Measurements from ENCODE around the gene RPUSD4.

RPUSD4 gene

DNA sequence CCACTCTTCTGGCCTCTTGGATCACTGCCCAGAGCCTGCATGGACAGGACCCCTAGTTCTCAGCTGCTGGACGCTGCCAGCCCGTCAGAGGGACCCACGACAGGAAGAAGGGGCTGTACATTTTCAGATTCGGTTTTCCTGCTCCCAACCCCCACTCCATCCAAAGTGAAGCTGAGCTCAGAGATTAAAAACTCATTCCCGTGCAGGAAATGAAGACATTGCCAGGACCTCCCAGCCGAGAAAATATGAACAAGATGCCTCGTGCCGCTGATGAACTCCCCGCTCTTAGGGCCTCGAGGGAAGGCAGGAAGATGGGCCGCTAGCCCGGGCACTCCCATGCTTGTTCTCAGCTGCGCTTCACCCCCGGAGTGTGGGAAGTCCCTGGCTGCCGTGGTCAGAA lies 36.1 kb downstream of the RPUSD4 start:
- Mint-ChIP-seq H3K27ac (no peak overlapping the region), H3K4me1 (no peaks in the 10 kb centered on the region), H3K36me3 (no peaks in the 10 kb centered on the region), H3K9me3 (no peaks in the 10 kb centered on the region), H3K4me3 (no peak overlapping the region)
- DNase-seq (ENCODE audit: low spot score in 2 of 2) (no peak), ATAC-seq (no peak)

DNA sequence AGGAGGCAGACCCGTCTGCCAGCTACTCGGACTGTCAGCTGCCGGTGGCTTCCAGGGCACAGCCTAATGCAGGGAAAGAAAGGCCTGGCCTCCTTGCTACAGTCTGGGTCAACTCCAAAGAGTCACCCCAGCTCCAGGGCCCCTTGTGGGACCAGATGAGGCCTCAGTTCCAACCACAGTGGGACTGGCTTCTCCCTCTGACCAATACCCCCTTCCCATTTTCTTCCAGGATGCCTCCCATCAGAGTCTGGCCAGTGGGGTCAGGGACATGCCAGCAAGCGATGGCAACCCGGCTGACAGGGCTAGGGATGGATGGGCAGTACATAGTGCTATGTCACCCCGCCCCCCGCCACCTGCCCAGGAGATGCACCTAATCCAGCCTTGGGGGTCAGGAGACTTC lies 36.6 kb downstream of the RPUSD4 start:
- Mint-ChIP-seq H3K27ac (no peak overlapping the region), H3K9me3 (no peaks in the 10 kb centered on the region), H3K4me1 (no peaks in the 10 kb centered on the region), H3K4me3 (no peak overlapping the region), H3K36me3 (no peaks in the 10 kb centered on the region)
- DNase-seq (ENCODE audit: low spot score in 2 of 2) = no peak
- ATAC-seq = no peak

DNA sequence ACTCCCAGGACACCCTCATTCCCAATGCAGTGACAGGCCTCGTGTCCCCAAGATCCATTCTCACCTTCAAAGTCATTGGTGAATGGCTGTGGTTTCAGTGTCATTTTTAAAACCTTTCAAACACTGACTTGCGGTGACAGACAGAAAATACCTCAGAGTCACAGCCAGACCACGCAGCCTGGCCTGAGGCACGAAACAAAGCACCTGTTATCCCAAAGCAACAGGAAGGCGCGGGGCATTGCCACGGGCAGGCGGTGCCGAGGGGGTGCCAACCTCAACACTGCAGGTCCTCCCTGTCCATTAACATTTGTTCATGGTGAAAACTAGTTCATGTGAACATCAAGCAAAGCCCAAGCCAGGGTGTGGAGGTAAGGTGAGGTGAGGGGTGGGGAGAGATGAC lies 38.2 kb downstream of the RPUSD4 start:
- ATAC-seq (no peak), DNase-seq (ENCODE audit: low spot score in 2 of 2) (no peak)
- Mint-ChIP-seq H3K4me1 (no peaks in the 10 kb centered on the region), H3K36me3 (no peaks in the 10 kb centered on the region), H3K27ac (no peak overlapping the region), H3K4me3 (no peak overlapping the region), H3K9me3 (no peaks in the 10 kb centered on the region)

DNA sequence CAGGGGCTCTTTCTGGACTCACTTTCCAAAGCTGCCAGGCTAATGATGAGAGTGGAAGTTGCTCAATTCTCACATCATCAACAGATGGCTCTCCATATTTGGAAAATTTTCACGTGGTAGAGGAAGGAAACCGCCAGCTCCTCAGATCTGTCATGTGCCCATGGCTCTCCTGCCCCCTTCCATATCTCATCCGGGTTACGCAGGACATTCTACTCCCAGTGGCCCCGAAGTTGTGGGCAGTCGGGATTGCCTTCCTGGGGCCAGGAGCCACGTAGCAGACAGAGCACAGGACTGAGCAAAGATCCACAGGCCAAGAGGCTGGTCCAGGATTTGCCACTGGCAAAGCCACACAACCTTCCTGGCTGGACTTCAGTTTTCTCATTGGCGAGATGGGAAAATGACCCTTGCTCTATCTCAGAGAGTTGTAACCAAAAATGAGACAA lies 38.8 kb downstream of the RPUSD4 start:
- no peak overlapping the region for H3K4me3 Mint-ChIP-seq
- ATAC-seq = no peak

DNA sequence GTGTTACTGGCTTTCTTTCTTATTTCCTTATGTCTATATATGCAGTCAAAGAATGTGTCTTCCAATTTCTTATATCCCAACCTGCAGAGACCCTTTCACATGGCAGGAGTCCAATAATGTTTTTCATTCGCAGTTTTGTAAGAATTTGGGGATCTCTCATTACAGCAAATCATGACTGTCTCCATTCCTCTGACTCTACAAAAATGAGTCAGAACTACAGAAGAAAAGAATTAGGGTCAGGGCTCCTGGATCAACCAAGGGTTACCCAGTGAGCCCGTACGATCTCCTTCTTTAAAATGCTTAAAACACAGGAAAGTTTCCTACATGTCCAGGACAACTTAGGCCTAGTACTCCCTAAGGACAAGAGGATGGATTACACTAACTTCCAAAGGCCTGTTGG lies 42.2 kb downstream of the RPUSD4 start:
- Mint-ChIP-seq H3K27ac (no peak overlapping the region), H3K36me3 (no peaks in the 10 kb centered on the region), H3K4me1 (no peaks in the 10 kb centered on the region), H3K4me3 (no peak overlapping the region), H3K9me3 (no peaks in the 10 kb centered on the region)
- no peak for ATAC-seq
- DNase-seq (ENCODE audit: low spot score in 2 of 2) = no peak

More for the DNA sequence above, 38.8 kb downstream of the RPUSD4 start:
- no peaks in the 10 kb centered on the region for H3K4me1 Mint-ChIP-seq
- no peak for DNase-seq (ENCODE audit: low spot score in 2 of 2)
- H3K9me3 Mint-ChIP-seq = no peaks in the 10 kb centered on the region
- no peaks in the 10 kb centered on the region for H3K36me3 Mint-ChIP-seq
- H3K27ac Mint-ChIP-seq = no peak overlapping the region

DNA sequence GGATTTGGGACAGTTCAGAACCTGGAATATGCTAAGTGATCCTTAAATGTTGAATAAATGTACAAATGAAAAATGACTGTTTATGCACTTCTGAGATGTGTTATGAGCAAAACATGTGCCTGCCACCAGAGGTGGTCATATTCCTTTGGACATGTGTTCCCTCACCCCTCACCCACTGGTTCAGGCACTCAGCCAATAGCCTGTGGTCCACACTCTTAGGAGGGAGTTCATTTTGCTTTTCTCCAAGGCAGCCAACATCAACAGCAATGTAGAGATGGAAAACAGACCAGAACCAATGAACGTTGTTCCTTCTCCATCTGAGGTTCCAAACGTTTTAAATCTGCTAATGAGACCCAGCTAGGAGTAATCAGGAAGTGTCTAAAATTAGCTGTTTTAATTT lies 44.0 kb downstream of the RPUSD4 start:
- ATAC-seq (no peak), DNase-seq (ENCODE audit: low spot score in 2 of 2) (no peak)
- H3K4me1 Mint-ChIP-seq = no peaks in the 10 kb centered on the region
- no peaks in the 10 kb centered on the region for H3K36me3 Mint-ChIP-seq
- no peak overlapping the region for H3K27ac Mint-ChIP-seq
- H3K4me3 Mint-ChIP-seq = no peak overlapping the region
- no peaks in the 10 kb centered on the region for H3K9me3 Mint-ChIP-seq

DNA sequence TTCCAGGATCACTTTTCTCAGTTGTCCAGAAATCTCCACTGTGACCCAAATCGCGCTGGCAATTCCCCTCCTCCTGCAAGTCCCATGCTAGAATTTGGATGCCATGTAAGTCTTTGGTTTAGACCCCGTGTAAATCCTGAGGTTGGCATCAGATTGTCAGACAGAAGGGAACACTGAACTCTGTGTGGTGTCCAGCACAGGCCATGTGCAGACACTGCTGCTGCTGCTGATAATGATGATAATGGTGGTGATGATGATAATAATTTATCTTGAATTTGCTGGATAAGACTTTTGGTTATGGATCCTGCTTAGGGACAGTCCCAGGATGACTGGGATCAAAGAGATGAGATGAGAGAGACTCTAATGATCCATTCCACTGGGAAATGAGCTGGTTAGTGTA lies 45.0 kb downstream of the RPUSD4 start:
- Mint-ChIP-seq H3K36me3 (no peaks in the 10 kb centered on the region), H3K4me3 (no peak overlapping the region), H3K9me3 (no peaks in the 10 kb centered on the region), H3K27ac (no peak overlapping the region), H3K4me1 (no peaks in the 10 kb centered on the region)
- no peak for DNase-seq (ENCODE audit: low spot score in 2 of 2)
- no peak for ATAC-seq

DNA sequence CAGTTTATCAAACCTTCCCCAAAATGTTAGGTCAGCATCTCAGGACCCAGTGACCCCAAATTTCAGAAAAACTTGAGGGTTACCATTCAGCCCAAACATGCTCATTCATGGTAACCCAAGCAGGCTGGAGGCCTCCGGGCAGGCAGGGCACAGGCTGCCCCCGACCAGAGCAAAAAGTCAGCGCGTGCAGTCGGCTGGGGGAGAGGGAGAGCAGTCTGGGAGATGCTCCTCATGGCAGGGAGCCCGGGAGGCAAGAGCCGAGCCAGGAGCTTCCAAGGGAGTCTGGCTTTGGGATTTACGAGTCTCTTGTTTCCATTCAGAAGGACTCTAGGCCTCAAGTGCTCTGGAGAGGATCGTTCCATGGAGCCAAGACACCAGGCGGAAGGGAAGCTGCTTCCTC lies 45.7 kb downstream of the RPUSD4 start:
- H3K9me3 Mint-ChIP-seq = no peaks in the 10 kb centered on the region
- no peak overlapping the region for H3K27ac Mint-ChIP-seq
- H3K4me3 Mint-ChIP-seq = no peak overlapping the region

DNA sequence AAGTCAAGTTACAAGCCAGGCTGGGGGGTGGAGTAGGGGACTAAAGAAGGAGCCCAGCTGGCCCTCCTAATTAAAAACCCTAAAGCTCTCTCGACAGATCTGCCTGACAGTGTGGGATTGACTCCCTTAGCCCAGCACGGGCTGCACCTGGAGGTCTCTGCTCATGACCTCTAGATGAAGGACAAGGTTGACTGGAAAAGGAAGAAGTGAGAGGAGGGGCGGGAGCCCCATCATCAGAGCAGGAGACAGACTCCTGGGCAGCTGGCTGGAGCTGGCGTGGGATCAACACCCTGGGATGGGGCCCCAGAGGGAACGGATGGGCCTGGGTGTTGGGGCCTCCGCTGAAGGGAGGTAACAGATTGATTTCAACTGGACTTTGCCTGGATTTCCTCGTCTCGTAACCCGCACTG lies 46.1 kb downstream of the RPUSD4 start:
- DNase-seq (ENCODE audit: low spot score in 2 of 2) = no peak
- Mint-ChIP-seq H3K27ac (no peak overlapping the region), H3K4me1 (no peaks in the 10 kb centered on the region), H3K9me3 (no peaks in the 10 kb centered on the region), H3K4me3 (no peak overlapping the region), H3K36me3 (no peaks in the 10 kb centered on the region)
- ATAC-seq = no peak

More for the DNA sequence above, 45.7 kb downstream of the RPUSD4 start:
- DNase-seq (ENCODE audit: low spot score in 2 of 2) = no peak
- Mint-ChIP-seq H3K4me1 (no peaks in the 10 kb centered on the region), H3K36me3 (no peaks in the 10 kb centered on the region)
- no peak for ATAC-seq

DNA sequence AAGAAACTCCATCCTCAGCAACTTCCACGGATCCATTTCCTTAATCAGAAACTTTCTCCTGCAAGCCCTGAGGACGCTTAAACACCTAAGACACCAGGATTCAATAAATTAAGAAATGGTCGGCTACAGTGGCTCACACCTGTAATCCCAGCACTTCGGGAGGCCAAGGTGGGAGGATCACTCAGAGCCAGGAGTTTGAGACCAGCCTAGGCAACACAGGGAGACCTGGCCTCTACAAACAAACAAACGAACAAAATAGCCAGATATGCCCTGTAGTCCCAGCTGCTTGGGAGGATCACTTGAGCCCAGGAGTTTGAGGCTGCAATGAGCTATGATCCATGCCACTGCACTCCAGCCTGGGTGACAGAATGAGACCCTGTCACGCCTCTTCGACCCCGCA lies 46.7 kb downstream of the RPUSD4 start:
- Mint-ChIP-seq H3K4me3 (no peak overlapping the region), H3K9me3 (no peaks in the 10 kb centered on the region), H3K36me3 (no peaks in the 10 kb centered on the region), H3K27ac (no peak overlapping the region), H3K4me1 (no peaks in the 10 kb centered on the region)
- DNase-seq (ENCODE audit: low spot score in 2 of 2) (no peak), ATAC-seq (no peak)

DNA sequence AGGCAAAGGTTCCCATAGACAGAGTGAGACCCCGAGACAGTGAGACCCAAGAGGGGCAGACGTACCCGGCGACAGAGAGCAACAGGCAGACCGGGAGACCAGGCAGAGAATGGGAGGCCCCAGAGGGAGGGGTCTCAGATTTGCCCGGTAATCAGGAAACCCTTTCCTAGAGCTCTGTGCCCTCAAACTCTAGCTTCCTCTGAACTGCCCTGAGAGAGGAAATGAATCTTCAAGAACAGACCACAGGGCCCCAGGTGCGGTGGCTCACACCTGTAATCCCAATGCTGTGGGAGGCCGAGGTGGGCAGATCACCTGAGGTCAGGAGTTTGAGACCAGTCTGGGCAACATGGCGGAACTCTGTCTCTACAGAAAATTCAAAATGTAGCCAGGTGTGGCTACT lies 47.7 kb downstream of the RPUSD4 start:
- no peak overlapping the region for H3K4me3 Mint-ChIP-seq
- H3K9me3 Mint-ChIP-seq = no peaks in the 10 kb centered on the region
- H3K27ac Mint-ChIP-seq = no peak overlapping the region
- ATAC-seq = no peak
- H3K36me3 Mint-ChIP-seq = no peaks in the 10 kb centered on the region
- no peak for DNase-seq (ENCODE audit: low spot score in 2 of 2)
- no peaks in the 10 kb centered on the region for H3K4me1 Mint-ChIP-seq

DNA sequence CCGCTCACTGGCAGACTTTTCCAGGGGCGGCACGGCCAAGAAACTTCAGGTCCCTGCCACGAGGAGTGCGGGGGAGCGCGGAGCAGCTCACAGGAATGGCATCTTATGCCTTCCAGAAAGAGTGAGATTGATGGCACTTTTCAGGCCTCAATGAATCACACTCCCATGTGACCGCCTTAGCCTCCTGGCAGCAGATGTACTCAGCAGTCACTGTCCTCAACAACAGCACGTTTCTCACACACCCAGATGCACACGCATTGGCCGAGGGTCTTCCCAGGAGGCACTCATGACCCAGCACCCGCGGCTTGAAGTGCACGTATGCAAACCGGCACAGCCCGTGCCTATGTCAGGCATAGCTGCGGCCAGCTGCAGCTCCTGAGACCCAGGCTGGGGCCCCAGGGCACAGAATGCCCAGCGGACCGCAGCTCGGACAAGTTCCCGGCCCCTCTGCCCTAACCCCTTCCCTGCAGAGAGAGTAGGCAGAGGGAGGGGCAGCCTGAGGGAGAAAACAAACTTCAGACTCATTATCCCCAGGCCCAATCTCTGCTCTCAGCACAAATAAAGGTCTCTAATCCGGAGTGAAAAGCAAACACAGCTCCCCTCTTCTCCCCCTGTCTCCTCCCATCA lies 48.3 kb downstream of the RPUSD4 start:
- H3K36me3 Mint-ChIP-seq = no peaks in the 10 kb centered on the region
- DNase-seq (ENCODE audit: low spot score in 2 of 2) (no peak), ATAC-seq (no peak)
- no peaks in the 10 kb centered on the region for H3K4me1 Mint-ChIP-seq
- H3K9me3 Mint-ChIP-seq = no peaks in the 10 kb centered on the region
- no peak overlapping the region for H3K27ac Mint-ChIP-seq
- no peak overlapping the region for H3K4me3 Mint-ChIP-seq

DNA sequence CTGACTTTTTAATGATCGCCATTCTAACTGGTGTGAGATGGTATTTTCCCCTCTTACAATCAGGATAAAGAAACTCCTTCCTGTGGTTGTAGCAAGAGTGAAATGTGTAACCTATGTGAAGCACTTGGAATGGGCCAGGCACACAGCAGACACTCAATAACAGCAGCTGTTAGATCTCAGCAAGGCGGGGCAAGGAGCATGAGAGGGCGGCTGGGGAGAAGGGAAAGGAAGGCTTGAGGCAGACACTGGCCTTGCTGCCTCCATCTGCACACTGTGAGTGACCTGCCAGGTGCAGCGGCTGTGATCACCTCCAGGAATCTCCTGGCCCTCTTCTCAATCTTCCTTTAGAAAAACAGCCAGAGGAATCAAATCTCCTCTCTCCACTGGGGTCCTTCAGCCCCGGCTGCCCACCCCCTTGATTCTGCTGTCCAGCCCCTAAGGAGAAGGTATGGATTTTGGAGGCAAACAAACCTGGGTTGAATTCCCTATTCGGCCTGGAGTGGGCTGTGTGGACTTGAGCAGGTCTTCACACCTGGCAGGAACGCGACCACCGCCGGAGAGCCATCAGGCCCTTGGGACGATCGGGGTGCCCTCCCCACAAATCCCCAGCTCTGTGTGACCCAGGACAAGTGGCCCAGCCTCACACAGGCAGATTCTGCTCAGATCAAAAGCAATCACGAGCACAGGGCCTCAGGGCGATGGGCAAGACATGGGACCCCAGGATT lies 49.0 kb downstream of the RPUSD4 start:
- no peaks in the 10 kb centered on the region for H3K9me3 Mint-ChIP-seq
- no peaks in the 10 kb centered on the region for H3K36me3 Mint-ChIP-seq
- no peak overlapping the region for H3K27ac Mint-ChIP-seq

DNA sequence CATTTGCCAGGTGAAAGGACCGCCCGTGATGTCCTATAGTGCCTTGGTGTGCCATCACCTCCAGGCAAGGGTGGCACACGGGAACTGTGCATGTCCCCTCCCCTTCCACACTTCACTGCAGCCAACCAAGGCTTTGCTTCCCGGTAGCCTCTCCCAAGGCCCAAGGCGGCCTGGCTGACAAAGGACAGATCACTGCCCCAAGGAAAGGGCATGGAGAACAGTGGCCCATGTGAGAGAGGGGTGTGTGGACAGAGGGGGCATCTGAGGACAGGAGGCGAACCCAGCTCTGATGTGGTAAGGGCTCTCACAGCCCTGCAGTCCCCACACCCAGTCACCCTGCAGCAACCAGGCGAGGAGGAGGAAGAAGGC lies 50.4 kb downstream of the RPUSD4 start:
- H3K36me3 Mint-ChIP-seq = no peaks in the 10 kb centered on the region
- DNase-seq (ENCODE audit: low spot score in 2 of 2) (no peak), ATAC-seq (no peak)
- H3K9me3 Mint-ChIP-seq = no peaks in the 10 kb centered on the region
- no peak overlapping the region for H3K27ac Mint-ChIP-seq
- H3K4me1 Mint-ChIP-seq = no peaks in the 10 kb centered on the region
- no peak overlapping the region for H3K4me3 Mint-ChIP-seq

More for the DNA sequence above, 49.0 kb downstream of the RPUSD4 start:
- DNase-seq (ENCODE audit: low spot score in 2 of 2) (no peak), ATAC-seq (no peak)
- Mint-ChIP-seq H3K4me3 (no peak overlapping the region), H3K4me1 (no peaks in the 10 kb centered on the region)

DNA sequence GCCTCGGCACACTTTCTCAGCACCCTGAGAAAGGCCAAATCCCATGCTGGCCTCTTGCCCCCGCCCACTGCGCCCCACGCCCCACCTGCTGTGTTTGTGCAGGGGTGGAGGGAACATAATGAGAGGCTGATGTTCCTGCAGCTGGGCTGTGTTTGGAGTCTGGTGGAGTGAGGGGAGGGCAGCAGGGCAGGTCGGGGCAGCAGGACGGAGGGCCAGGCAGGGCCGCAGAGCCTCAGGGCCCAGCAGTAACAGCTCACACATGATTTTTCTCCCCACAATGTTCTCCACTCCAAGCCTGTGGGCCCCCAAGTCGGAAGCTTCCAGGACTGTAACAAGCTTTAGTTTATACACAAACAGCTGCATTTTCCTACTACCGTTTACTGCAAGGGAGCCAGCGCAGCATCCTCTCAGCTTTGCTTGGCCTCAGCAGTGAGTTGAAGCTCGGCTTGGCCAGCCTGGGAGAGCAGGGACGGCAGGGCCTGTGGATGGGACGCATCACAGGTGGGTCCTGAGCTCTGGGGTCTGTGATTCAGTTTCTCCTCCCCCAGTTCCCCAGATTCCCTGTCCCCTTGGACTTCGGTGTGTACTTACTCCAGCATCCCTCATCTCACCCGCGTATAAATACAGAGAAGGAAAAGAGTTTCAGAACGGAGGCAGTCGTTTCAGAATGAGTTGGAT lies 51.0 kb downstream of the RPUSD4 start:
- Mint-ChIP-seq H3K9me3 (no peaks in the 10 kb centered on the region), H3K27ac (no peak overlapping the region), H3K36me3 (no peaks in the 10 kb centered on the region), H3K4me1 (no peaks in the 10 kb centered on the region), H3K4me3 (no peak overlapping the region)
- no peak for DNase-seq (ENCODE audit: low spot score in 2 of 2)
- ATAC-seq = no peak

DNA sequence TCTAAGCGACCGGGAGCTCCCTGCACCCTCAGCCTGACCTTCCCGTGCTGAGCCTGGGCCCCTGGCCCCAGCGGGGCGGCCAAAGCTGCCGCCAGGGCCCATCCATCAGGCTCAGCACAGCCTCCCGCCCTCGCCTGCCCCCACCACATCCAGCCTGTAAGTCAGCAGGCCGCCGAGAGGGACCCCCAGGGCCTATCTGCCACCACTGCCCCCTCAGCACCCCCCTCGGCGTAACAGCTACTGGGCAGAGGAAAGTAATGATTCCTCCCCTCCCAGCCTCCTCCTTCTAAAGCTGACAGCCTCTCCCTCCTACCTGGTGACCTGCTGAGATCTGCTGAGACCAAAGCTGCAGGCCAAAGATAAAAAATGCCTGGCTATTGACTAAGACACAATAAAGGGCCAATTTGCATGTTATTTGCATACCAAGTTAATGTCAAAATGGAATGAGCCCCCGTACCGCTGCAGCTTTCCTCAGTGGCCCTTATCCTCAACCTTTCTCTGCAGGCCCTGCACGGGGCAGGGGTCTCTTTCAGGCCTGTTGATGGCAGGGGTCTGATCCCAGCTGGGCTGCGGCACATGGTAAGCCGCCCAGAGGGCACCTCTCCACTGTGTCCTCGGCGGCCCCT lies 51.6 kb downstream of the RPUSD4 start:
- Mint-ChIP-seq H3K9me3 (no peaks in the 10 kb centered on the region), H3K4me1 (no peaks in the 10 kb centered on the region), H3K36me3 (no peaks in the 10 kb centered on the region), H3K27ac (no peak overlapping the region), H3K4me3 (no peak overlapping the region)
- no peak for ATAC-seq
- DNase-seq (ENCODE audit: low spot score in 2 of 2) = no peak
